Lower leg skin (tissue), 4 donors: ENCODE data around the gene DDX10. TPM values are rescaled to one million over a fixed set of nuclear protein-coding genes. Genes with fewer than 3 reads are reported as not detected.
"Not testable (repeated sequence)": the region's sequence is repeated elsewhere in the genome, so short reads cannot be mapped to it uniquely, and the experiment has no call there.

Experiments used
- DNase-seq, 2 donors: peaks; one replicate each; pipeline ENCODE4 v3.0.0-alpha.2; 2019; ENCODE audit warnings: low spot score in 2 of 2
- H3K4me3 ChIP-seq: fragments of 200-600 bp; sonication (generic); 2 replicates; pipeline ENCODE4 v1.5.1; 2017; ENCODE audit warnings: mild to moderate bottlenecking, low read depth; ENCODE audit not compliant: poor library complexity, severe bottlenecking
- CTCF ChIP-seq, 3 donors: fragments of 450-650 bp; IDR thresholded peaks; one replicate each; pipeline ENCODE4 v1.5.1; 2016; ENCODE audit warnings: antibody characterized with exemption in 3 of 3, mild to moderate bottlenecking in 3 of 3, moderate library complexity in 2 of 3
- POLR2A ChIP-seq, 2 donors: fragments of 450-650 bp; IDR thresholded peaks; one replicate each; pipeline ENCODE4 v1.6.1; 2016 to 2017; ENCODE audit warnings: antibody characterized with exemption in 2 of 2, mild to moderate bottlenecking in 1 of 2, moderate library complexity in 1 of 2
- WGBS, 2 donors: methylation state at CpG; one replicate each; pipeline ENCODE4 v1.1.5; 2018; 5-methylcytosine and 5-hydroxymethylcytosine counted together
- intact Hi-C: fragments of 100-400 bp; cut with DNase I; formaldehyde crosslinking; loops from one replicate; pipeline ENCODE4 v1.15.0; 2023; ENCODE audit warnings: low total_unique reads
- total RNA-seq, 4 donors: library from RNA; depleted of rRNA; stranded (reverse); fragments of >200 nt; gene quantifications; one replicate each; pipeline ENCODE4 v1.1.0, GENCODE V29; 2016

Gene DDX10
- total RNA-seq, 4 donors from 2014 or later = 18.4 to 33.5 (median 22.2) TPM

GRCh38 chr11:108645970-108646369 is 18.9 kb upstream of the DDX10 start:
- no peak overlapping the region for H3K4me3 ChIP-seq
- no peak for TF ChIP-seq POLR2A (IDR thresholded peaks at IDR 0.05)
- TF ChIP-seq CTCF (IDR thresholded peaks at IDR 0.05) = no peak
- DNase-seq = no peak
- 42 to 44% methylated on average over 2 of the region's 2 CpGs for WGBS, 2 donors
- intact Hi-C loops = no loop called here

- no peak for DNase-seq
- intact Hi-C loops = no loop called here
- H3K4me3 ChIP-seq = no peak overlapping the region
- TF ChIP-seq CTCF (IDR thresholded peaks at IDR 0.05) = no peak
- no peak for TF ChIP-seq POLR2A (IDR thresholded peaks at IDR 0.05)
- WGBS, 2 donors = 24 to 33% methylated on average over 3 of the region's 3 CpGs
These were observed 17.5 kb upstream of the DDX10 start for GRCh38 chr11:108647387-108647700.

GRCh38 chr11:108647701-108648527 is 17.0 kb upstream of the DDX10 start:
- peak in 1 of 3 donors; percentile 76 for TF ChIP-seq CTCF (IDR thresholded peaks at IDR 0.05)
- no peak for TF ChIP-seq POLR2A (IDR thresholded peaks at IDR 0.05)
- H3K4me3 ChIP-seq = no peak overlapping the region
- DNase-seq = peak; percentile 79 to 95
- intact Hi-C loops = no loop called here
- 17 to 29% methylated on average over 9 of the region's 9 CpGs for WGBS, 2 donors

- intact Hi-C loops = no loop called here
- WGBS, 2 donors = 57 to 71% methylated on average over 2 of the region's 2 CpGs
- DNase-seq = no peak
- H3K4me3 ChIP-seq = no peak overlapping the region
- no peak for TF ChIP-seq POLR2A (IDR thresholded peaks at IDR 0.05)
- TF ChIP-seq CTCF (IDR thresholded peaks at IDR 0.05) = no peak
These were observed 16.4 kb upstream of the DDX10 start for GRCh38 chr11:108648528-108648885.

- WGBS, 2 donors = 70 to 76% methylated on average over 3 of the region's 3 CpGs
- H3K4me3 ChIP-seq, DNase-seq: not testable (repeated sequence)
- intact Hi-C loops = loop anchor here (10.0 kb wide), 1 partner anchor 539 kb away; no protein-coding TSS in a partner anchor
These were observed 10.8 kb upstream of the DDX10 start for GRCh38 chr11:108654100-108654499.

GRCh38 chr11:108654994-108655631 is 9.8 kb upstream of the DDX10 start:
- WGBS, 2 donors = 61 to 68% methylated on average over 5 of the region's 5 CpGs
- intact Hi-C loops = loop anchor here (10.0 kb wide), 1 partner anchor 540 kb away; no protein-coding TSS in a partner anchor
- no peak overlapping the region for H3K4me3 ChIP-seq
- no peak for TF ChIP-seq CTCF (IDR thresholded peaks at IDR 0.05)
- TF ChIP-seq POLR2A (IDR thresholded peaks at IDR 0.05) = no peak
- DNase-seq = no peak
